Epithelial cell of proximal tubule (primary cell): ENCODE results near the gene PHRF1. TPM values are rescaled to one million over a fixed set of nuclear protein-coding genes. Genes with fewer than 3 reads are reported as not detected.

Experiments
- DNase-seq: peaks from one replicate; pipeline ENCODE4 v3.0.0-alpha.2; 2011; ENCODE audit warnings: low read depth
- H3K4me3 ChIP-seq: 2 replicates; pipeline ENCODE4 v1.5.1; 2011; ENCODE audit warnings: low read depth, mild to moderate bottlenecking, low read length
- CTCF ChIP-seq: conservative IDR thresholded peaks from 2 replicates; pipeline ENCODE4 v1.5.1; 2012; ENCODE audit warnings: low read depth, mild to moderate bottlenecking, low read length
- total RNA-seq: library from RNA; depleted of rRNA; stranded (reverse); fragments of >200 nt; gene quantifications from 2 replicates; pipeline ENCODE4 v1.2.3, GENCODE V29; 2015

PHRF1 gene
- total RNA-seq, 1 donor from 2014 or later: 24.2 TPM

- no peak for DNase-seq
- H3K4me3 ChIP-seq: peak overlapping the region; percentile 97
- TF ChIP-seq CTCF: no peak
Measured at GRCh38 chr11:578276-579035, 2.2 kb downstream of the PHRF1 start.

- no peak for TF ChIP-seq CTCF
- no peak overlapping the region for H3K4me3 ChIP-seq
- no peak for DNase-seq
Measured at GRCh38 chr11:579830-580601, 3.7 kb downstream of the PHRF1 start.

GRCh38 chr11:581342-581741 is 5.1 kb downstream of the PHRF1 start:
- no peak overlapping the region for H3K4me3 ChIP-seq
- DNase-seq: no peak
- TF ChIP-seq CTCF: no peak

- H3K4me3 ChIP-seq: no peak overlapping the region
- DNase-seq: no peak
- TF ChIP-seq CTCF: no peak
Measured at GRCh38 chr11:581752-582151, 5.5 kb downstream of the PHRF1 start.

GRCh38 chr11:584287-584686 is 8.0 kb downstream of the PHRF1 start:
- H3K4me3 ChIP-seq: no peak overlapping the region
- TF ChIP-seq CTCF: no peak
- no peak for DNase-seq

- TF ChIP-seq CTCF: no peak
- no peak for DNase-seq
- H3K4me3 ChIP-seq: no peak overlapping the region
Measured at GRCh38 chr11:586376-587316, 10.4 kb downstream of the PHRF1 start.
